MCF 10A (cell line): Measurements from ENCODE around the gene INPP5K. TPM values are rescaled to one million over a fixed set of nuclear protein-coding genes. Genes with fewer than 3 reads are reported as not detected.

Source experiments
- BruUV-seq: library from RNA; stranded (reverse); fragments of 400-500 nt; replicated peaks from 2 replicates; lab custom pipeline; 2021; lab: Mats Ljungman, UMichigan
- CTCF ChIA-PET: fragments of 300-600 bp; sonication (Branson Sonifier 250); formaldehyde crosslinking; extraction: SDS; loops from one replicate; lab custom pipeline; 2021; ENCODE audit warnings: antibody characterized with exemption, inconsistent platforms; lab: Yijun Ruan, JAX
- POLR2A ChIA-PET: fragments of 300-600, 350-650 bp; sonication (Branson Sonifier 250); formaldehyde crosslinking; extraction: SDS; loops from one replicate; lab custom pipeline; 2020; ENCODE audit warnings: antibody characterized with exemption, inconsistent platforms; lab: Yijun Ruan, JAX
- DNase-seq: peaks from one replicate; pipeline ENCODE4 v3.0.0-alpha.2; 2018; ENCODE audit not compliant: unreplicated experiment
- H3K27ac Mint-ChIP-seq: one replicate; pipeline ENCODE4 v1.8.0; 2022; ENCODE audit warnings: mild to moderate bottlenecking, low read depth, mixed read lengths; ENCODE audit not compliant: unreplicated experiment
- H3K27me3 Mint-ChIP-seq: one replicate; pipeline ENCODE4 v1.8.0; 2022; ENCODE audit warnings: mixed read lengths; ENCODE audit not compliant: insufficient read depth, unreplicated experiment
- H3K36me3 Mint-ChIP-seq: one replicate; pipeline ENCODE4 v1.8.0; 2022; ENCODE audit warnings: mild to moderate bottlenecking, moderate library complexity, mixed read lengths; ENCODE audit not compliant: insufficient read depth, unreplicated experiment
- H3K4me1 Mint-ChIP-seq: one replicate; pipeline ENCODE4 v1.8.0; 2022; ENCODE audit warnings: mixed read lengths; ENCODE audit not compliant: insufficient read depth, unreplicated experiment
- H3K4me3 Mint-ChIP-seq: one replicate; pipeline ENCODE4 v1.8.0; 2022; ENCODE audit warnings: mild to moderate bottlenecking, moderate library complexity, mixed read lengths; ENCODE audit not compliant: unreplicated experiment
- H3K9me3 Mint-ChIP-seq: one replicate; pipeline ENCODE4 v1.8.0; 2022; ENCODE audit warnings: mixed read lengths; ENCODE audit not compliant: unreplicated experiment
- CTCF ChIP-seq: fragments of 200-600 bp; IDR thresholded peaks from one replicate; pipeline ENCODE4 v1.8.0; 2022; ENCODE audit warnings: antibody characterized with exemption, mild to moderate bottlenecking; ENCODE audit not compliant: unreplicated experiment
- intact Hi-C: fragments of 100-400 bp; cut with micrococcal nuclease; formaldehyde crosslinking; loops from 2 replicates; pipeline ENCODE4 v1.14.1; 2022
- total RNA-seq: library from RNA; stranded (reverse); gene quantifications from 2 replicates; pipeline ENCODE4 v1.2.3, GENCODE V29; 2022

INPP5K gene
- total RNA-seq, 1 experiment from 2014 or later = 28.9 TPM

- Mint-ChIP-seq H3K4me3 (no peak overlapping the region), H3K27ac (no peak overlapping the region), H3K9me3 (no peaks in the 10 kb centered on the region), H3K27me3 (no peaks in the 10 kb centered on the region), H3K4me1 (peaks cover 8% of the 10 kb centered on the region), H3K36me3 (peaks cover 30% of the 10 kb centered on the region)
- POLR2A ChIA-PET = interaction anchor here (0.9 to 4.2 kb wide), 2 partner anchors 9 to 16 kb away, joined by 3 to 18 read pairs; partner anchors contain the start of gene INPP5K
- intact Hi-C loops = no loop called here
- DNase-seq = no peak
- CTCF ChIA-PET = interaction anchor here (0.9 kb wide), 1 partner anchor 52 kb away, joined by 3 read pairs; no protein-coding TSS in a partner anchor
- no peak for TF ChIP-seq CTCF
- BruUV-seq = no TSS peak
These were observed 9.7 kb downstream of the INPP5K start for GRCh38 chr17:1506649-1507267.

- TF ChIP-seq CTCF = no peak
- H3K36me3 Mint-ChIP-seq = peaks cover 27% of the 10 kb centered on the region
- H3K27ac Mint-ChIP-seq = peak overlapping the region; percentile 65
- no peaks in the 10 kb centered on the region for H3K27me3 Mint-ChIP-seq
- H3K4me3 Mint-ChIP-seq = no peak overlapping the region
- no peaks in the 10 kb centered on the region for H3K4me1 Mint-ChIP-seq
- H3K9me3 Mint-ChIP-seq = no peaks in the 10 kb centered on the region
- ChIA-PET POLR2A (interaction anchor here (1.0 to 4.2 kb wide), 2 partner anchors 11 to 82 kb away, joined by 3 to 18 read pairs; partner anchors contain the start of gene INPP5K), CTCF (no interaction called here)
- intact Hi-C loops = no loop called here
- DNase-seq = no peak
- BruUV-seq = no TSS peak
These were observed 10.8 kb downstream of the INPP5K start for GRCh38 chr17:1505586-1505985.

GRCh38 chr17:1504866-1505265 is 11.5 kb downstream of the INPP5K start:
- no peaks in the 10 kb centered on the region for H3K9me3 Mint-ChIP-seq
- H3K4me3 Mint-ChIP-seq = no peak overlapping the region
- no peak for DNase-seq
- POLR2A ChIA-PET = interaction anchor here (1.0 to 4.2 kb wide), 3 partner anchors 9 to 81 kb away, joined by 3 to 18 read pairs (median 3); partner anchors contain the start of gene INPP5K
- intact Hi-C loops = no loop called here
- CTCF ChIA-PET = no interaction called here
- H3K27me3 Mint-ChIP-seq = no peaks in the 10 kb centered on the region
- H3K36me3 Mint-ChIP-seq = peaks cover 27% of the 10 kb centered on the region
- H3K27ac Mint-ChIP-seq = no peak overlapping the region
- TF ChIP-seq CTCF = no peak
- no peaks in the 10 kb centered on the region for H3K4me1 Mint-ChIP-seq
- no TSS peak for BruUV-seq

DNA sequence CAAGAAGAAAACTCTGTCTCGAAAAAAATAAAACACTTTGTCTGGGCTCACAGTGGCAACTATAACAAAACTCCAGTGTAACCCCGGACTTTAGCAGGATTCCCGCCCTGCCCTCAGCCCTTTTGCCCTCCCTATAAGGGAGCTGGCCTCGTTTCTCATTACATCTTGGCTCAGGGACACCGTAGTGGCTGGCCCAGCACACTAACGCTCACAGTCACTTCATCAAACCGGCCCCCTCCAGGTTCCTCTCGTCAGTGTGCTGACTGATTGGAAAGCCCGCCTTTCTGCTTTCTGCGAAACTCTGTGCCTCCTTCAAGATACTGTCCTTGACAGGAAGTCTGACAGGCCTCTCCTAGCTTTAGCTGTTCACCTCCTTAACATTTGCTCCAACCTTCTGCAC is 12.7 kb downstream of the INPP5K start:
- ChIA-PET POLR2A (interaction anchor here (4.2 kb wide), 1 partner anchor 12 kb away, joined by 18 read pairs; the partner anchor contains the start of gene INPP5K), CTCF (interaction anchor here (0.6 kb wide), 1 partner anchor 235 kb away, joined by 3 read pairs; no protein-coding TSS in a partner anchor)
- H3K4me1 Mint-ChIP-seq = no peaks in the 10 kb centered on the region
- peaks cover 19% of the 10 kb centered on the region for H3K36me3 Mint-ChIP-seq
- H3K27ac Mint-ChIP-seq = peak overlapping the region; percentile 20
- H3K27me3 Mint-ChIP-seq = no peaks in the 10 kb centered on the region
- no peak overlapping the region for H3K4me3 Mint-ChIP-seq
- TF ChIP-seq CTCF = no peak
- DNase-seq = no peak
- H3K9me3 Mint-ChIP-seq = no peaks in the 10 kb centered on the region
- intact Hi-C loops = no loop called here
- BruUV-seq = no TSS peak
